Stimulated activated CD4-positive, alpha-beta T cell treated with anti-CD3 and anti-CD28 coated beads, Interleukin-2, amount 100 ng/mL, for 4 hours (primary cell): Measurements from ENCODE around the gene OR2T4.

Experiments used
- DNase-seq: peaks from one replicate; pipeline ENCODE4 v3.0.0-alpha.2; 2020; ENCODE audit warnings: low read depth

Gene OR2T4, protein sequence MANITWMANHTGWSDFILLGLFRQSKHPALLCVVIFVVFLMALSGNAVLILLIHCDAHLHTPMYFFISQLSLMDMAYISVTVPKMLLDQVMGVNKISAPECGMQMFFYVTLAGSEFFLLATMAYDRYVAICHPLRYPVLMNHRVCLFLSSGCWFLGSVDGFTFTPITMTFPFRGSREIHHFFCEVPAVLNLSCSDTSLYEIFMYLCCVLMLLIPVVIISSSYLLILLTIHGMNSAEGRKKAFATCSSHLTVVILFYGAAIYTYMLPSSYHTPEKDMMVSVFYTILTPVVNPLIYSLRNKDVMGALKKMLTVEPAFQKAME

DNA sequence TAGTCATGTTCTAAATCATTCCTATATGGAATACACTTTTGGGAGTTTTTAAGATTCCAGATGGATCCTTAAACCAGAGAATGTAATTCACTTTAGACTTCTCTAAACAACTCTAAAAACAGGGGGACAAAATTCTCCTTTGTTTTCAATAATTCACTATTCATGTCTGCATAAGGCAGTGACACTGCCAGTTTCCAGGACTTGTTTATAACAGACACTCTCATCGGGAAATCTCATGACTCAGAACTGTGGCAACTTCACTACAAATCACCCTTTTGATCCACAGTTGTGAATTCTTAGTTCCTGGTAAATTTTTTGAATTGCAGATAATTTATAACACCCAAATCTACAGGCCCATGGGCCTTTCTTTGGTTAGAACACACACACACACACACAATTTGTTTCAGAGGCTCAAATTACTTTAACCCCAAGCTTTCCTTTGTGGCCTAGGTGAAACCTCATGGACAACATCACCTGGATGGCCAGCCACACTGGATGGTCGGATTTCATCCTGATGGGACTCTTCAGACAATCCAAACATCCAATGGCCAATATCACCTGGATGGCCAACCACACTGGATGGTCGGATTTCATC, at the start of gene OR2T4:
OR2T4 (plus strand) TSS at position 545 of the 595 bp plus-strand sequence; CDS start at position 545, 0 bp downstream.
- no peak for DNase-seq

DNA sequence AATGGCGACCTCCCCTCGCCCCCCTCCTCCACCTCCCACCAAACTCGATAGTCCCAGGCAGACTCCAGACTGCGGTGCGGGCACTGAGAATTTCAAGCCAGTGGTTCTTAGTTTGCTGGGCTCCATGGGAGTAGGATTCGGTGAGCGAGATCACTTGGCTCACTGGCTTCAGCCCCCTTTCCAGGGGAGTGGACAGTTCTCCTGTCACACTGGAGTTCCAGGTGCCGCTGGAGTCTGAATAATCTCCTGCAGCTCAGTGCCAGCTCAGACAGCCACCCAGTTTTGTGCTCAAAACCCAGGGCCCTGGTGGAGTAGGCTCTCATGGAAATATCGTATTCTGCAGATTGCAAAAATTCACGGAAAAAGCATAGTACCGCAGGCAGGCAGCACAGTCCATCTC, 44.7 kb upstream of the OR2T4 start:
- DNase-seq: no peak

DNA sequence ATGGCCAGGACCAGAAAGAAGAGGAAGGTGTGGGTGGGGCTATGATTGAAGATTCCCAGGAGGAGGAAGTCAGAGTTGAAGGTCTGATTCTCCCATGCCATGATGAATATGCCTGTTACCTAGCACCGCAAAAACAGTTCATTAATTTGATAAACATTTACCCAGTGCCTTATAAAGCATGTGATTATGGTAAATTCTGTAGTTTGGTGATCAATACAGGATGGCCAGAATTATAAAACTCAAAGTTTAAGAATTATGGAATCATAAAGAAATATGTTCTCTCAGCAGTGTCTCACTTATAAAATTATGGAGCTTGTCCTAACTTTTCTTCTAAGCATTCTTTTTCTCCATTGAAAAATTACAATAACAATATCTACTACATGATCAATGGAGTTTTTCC, 37.0 kb upstream of the OR2T4 start, which contains the start of gene OR2M7:
OR2M7 (minus strand) TSS at position 101 of the 400 bp plus-strand sequence; CDS start at position 101, 0 bp downstream.
- DNase-seq: no peak

DNA sequence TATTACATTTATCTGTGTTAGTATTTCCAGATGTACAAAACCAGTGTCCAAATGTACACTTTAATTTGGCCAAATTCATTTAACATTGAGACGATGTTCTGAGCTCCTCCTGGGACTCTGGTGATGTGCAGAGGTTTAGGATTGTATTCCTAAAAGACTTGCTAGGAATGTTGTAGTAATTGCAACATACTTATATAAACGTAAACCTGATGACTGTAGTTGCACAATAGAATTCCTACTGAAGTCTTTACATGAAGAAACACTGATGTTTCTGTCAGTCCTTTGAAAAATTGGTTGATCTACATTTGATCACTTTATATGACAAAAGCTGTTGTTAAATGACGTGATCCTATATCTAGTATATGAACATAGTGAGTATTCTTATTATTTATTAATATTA, 18.0 kb upstream of the OR2T4 start:
- DNase-seq: no peak

DNA sequence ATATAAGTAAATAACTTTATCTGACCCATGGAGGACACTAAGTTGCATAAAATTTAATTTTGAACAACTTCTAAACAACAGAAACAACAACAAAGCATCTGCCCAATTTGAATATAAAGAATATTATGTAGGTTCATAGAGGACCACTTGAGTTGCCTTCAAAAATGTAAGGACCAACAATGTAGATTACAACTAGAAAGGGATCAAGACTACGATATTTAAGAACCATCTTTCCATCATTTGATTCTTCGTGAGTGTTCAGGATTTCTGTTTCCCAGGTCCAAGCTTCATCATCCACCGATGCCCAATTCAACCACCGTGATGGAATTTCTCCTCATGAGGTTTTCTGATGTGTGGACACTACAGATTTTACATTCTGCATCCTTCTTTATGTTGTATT, 13.0 kb upstream of the OR2T4 start, which contains the start of gene OR14C36:
OR14C36 (plus strand) TSS at position 301 of the 400 bp plus-strand sequence; CDS start at position 301, 0 bp downstream.
- no peak for DNase-seq

DNA sequence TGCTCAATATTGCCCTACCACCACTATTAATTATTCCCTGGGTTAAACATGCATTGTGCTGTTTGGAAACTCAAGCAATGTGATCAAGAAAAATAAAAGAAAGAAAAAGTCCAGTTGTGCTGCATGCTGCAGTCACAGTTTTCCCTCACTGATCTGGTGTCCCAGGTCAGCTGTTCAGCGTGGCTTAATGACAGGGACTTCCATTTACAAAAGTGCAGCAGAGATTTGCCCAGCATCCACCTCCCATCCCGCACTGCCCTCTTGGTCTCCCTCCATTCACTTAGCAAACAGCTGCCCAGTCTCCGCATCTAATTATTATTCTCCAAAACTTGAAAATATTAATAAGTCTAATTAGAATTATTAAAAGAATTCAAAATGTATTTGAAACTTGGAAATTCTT, 2.0 kb upstream of the OR2T4 start:
- no peak for DNase-seq

DNA sequence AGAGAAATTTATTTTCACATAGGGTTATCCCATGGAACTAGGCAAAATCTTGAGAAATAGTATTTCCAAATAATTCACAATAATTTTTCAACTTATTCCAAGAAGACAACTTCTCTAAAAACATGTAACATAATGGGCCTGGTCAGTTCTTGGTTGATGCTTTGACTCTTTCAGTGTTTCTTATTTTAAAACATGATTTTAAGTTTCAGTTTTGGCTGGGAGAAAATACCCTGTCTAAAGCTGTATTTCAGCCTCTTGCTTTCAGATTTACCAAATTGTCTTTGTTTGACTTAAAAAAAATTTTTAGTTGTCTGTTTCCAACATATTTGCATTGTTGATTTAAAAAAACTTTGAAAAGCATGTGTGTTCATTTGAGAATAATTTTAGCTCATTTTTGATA, 5.1 kb downstream of the OR2T4 start:
- no peak for DNase-seq

DNA sequence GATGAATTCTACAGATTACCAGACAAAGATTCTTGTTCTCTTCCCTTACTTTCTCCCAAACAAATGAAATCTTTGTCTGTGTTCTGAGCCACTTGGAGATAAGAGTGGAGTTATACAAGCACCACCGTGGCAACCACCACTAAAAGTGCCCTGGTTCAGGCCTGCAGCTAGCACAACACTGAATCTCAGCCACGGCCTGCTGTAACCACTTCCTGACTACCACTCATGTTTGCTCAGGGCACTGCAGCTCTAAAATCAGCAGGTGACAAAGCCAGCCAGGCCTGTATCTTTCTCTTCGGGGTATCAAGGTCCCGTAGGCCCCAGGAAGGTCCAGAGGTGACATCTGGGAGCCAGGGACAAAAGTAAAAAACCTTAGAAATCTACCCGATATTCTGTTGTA, 10.9 kb downstream of the OR2T4 start:
- DNase-seq: no peak

DNA sequence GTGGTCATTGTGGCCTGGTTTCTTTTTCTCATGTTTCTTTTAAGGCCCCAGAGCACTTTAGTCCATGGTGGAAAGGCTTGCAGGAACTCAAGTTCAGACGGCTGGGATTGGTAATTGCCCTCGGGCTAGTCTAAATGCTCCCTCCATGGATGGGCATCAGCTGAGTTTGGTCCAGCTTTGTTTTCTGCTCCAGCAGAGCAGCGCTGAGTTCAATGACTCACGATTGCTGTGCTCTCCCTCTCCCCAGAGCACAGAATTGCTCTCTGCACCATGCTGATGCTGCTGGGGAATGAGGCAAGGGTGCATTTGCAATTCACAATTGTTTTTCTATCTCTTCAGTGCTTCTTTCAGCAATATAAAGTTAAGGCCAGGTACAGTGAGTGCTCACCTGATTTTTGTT, 12.3 kb downstream of the OR2T4 start:
- no peak for DNase-seq

DNA sequence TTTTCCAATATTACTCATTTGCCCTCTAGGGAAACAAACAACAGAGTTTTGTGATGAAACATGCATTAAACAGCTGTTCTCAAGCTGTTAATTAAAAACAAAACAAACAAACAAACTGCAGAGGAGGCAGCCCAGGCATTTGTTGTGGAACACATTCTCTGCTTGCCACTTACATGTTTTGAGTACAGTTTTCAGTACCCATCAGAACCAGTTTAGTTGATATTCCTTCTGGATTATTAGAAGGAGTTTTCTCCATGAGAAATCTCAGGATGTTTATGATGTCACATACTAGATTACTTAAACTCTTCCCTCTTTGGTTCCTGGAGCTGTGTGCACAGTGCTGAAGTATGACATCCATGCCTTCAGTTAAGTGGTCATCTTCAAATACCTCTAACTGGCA, 14.0 kb downstream of the OR2T4 start, which contains the start of gene OR2T6:
OR2T6 (plus strand) TSS at position 301 of the 400 bp plus-strand sequence. CDS start 11,863 bp downstream, outside the sequence.
- DNase-seq: no peak

DNA sequence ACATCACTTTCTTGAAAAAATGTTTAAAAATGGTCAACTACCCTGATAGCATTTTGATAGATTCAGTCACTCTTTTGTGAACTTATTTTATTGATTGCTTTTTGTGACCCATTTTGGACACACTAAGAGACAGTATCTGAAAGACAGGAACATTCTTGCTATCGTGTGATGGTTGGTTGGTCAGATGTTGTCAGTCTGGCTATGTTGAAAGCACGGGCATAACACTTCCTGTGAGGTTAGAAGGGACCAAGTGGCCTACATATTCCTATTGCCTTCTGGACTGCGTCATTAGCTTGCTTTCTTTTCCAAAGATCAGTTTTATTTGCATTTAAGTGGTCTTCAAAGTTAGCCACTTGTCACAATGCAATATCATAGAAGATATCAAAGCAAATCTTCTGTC, 15.5 kb downstream of the OR2T4 start:
- DNase-seq: no peak

DNA sequence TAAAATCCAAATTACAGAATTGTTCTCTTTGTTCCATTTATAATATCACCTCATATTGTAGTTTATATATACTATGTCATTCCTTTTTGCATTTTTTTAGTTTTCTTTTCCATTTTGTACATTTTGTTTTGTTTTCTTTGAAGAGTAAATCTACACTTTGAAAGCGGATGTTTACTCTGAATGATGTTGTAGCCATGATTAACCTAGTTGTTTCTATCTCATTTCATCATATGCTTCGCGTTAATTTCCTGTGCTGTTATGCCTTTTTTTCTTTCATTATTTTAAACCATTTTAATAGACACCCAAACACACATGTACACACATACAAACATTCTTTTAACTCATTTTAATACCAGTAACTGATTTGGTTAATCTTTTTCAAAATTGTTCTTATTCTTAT, 19.4 kb downstream of the OR2T4 start:
- no peak for DNase-seq

DNA sequence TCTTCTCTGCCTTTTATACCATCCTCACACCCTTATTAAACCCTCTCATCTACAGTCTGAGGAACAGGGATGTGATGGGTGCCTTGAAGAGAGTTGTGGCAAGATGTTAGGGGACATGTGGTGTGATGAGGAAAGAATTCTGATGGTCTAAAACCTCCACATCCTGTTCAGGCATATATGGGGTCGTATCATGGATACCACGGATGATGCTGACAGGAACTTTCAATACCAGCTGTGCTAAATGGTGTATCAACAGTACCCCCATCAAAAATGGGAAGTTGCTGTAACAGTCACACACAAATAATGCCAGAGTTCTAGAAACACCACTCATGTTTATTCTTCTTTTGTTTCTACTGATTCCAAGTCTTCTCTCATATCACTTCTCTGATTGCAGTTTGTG, 27.0 kb downstream of the OR2T4 start:
- DNase-seq: no peak

DNA sequence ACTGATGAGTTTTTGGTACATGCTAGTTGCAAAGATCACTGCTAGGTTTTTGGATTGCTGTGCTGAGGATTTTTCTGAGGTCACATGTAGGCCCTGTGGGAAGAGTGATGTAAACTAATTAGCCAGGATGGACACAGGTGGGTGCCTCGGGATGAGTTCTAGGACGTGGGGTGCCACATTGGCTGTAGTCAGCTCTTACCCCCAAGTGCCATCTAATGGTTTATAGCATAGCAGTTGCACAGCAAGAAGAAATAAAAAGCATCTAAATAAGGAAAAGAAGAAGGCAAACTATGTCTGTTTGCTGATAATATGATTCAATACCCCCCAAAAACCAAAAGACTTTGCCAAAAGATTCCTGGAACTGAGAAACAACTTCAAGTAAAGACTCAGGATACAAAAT, 31.6 kb downstream of the OR2T4 start:
- DNase-seq: no peak

DNA sequence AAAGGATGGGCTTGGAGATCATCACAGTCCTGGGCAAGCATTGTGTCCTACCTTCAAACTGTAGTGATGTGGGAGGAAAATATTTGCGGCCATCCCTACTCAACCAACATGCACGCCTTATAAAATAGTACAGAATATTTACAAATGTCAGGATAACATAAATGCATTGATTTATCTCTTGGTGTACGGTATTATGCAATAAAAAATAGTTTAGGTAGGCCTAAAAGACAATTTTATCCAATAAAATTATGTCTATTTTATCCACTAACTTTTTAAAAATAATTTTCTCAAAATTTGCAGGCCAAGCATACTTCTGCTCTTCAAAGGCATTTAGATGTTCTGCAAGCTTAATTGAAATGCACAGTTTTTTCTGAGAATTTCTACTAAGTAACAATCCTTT, 41.3 kb downstream of the OR2T4 start, which contains the start of gene OR2T1:
OR2T1 (plus strand) TSS at position 301 of the 400 bp plus-strand sequence. CDS start 3,100 bp downstream, outside the sequence.
- no peak for DNase-seq

DNA sequence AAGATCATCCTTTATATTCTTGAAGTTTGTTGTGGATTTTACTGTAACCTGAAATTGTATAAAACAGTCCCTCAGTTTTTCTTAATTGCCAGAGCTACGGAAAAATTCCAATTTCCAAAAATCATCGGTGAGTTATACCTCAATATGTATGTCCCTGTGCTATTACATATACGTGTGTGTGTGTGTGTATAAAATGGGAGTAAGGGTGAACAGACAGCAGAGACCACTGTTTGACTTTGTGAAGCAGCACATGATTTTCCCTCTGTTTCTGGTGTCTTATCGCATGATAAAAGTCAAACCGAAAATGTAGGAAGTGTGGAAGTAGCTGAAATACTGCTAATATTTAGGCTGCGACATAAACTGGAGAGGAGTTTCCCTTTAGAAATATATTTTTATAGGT, 42.6 kb downstream of the OR2T4 start:
- DNase-seq: no peak

DNA sequence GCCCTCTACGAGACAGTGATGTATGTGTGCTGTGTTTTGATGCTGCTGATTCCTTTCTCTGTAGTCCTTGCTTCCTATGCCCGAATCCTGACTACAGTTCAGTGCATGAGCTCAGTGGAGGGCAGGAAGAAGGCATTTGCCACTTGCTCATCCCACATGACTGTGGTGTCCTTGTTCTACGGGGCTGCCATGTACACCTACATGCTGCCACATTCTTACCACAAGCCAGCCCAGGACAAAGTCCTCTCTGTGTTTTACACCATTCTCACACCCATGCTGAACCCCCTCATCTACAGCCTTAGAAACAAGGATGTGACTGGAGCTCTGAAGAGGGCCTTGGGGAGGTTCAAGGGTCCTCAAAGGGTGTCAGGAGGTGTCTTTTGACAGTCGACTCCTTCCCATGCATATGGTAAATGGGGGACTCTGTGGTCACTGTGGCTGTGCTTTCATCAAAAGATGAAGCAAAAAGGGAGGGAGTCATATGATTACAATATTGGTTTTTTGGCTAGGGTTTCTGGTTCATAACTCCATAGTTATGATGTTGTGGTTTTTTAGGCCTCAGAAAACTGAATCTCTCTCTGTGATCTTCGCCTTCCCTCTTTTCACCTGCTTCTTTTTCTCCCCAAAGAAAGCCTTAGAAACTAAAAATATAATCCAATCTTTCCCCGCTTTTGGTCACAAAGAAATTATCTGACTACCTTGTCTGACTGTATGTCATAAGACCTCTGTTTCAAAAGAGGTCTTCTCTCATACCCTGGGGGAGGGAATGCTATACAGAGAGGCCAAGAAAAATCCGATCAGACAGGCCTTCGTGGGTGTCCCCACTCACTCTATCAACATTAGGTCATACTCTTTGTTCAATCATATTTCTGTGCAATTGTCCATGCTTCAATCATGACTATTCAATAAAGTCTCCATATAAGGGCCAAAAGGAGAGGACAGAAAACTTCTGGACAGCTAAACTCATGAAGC, 45.5 kb downstream of the OR2T4 start:
- no peak for DNase-seq
